Thoracic aorta (tissue), 2 donors: ENCODE results near the gene BAG3. TPM values are rescaled to one million over a fixed set of nuclear protein-coding genes. Genes with fewer than 3 reads are reported as not detected.

Experiments used
- ATAC-seq: fragments of 150-250 bp; one replicate; pipeline ENCODE4 v1.8.0; 2017; ENCODE audit warnings: low read depth; ENCODE audit not compliant: insufficient number of reproducible peaks, low FRiP score
- DNase-seq: peaks from one replicate; pipeline ENCODE4 v3.0.0-alpha.2; 2020; ENCODE audit warnings: low spot score
- H3K27ac ChIP-seq, 2 donors: fragments of 200-600 bp; sonication (generic); 1 replicate in 1 of 2; 2 replicates in 1 of 2; pipeline ENCODE4 v1.5.1; 2016; ENCODE audit warnings: mild to moderate bottlenecking in 2 of 2, moderate library complexity in 2 of 2
- H3K27me3 ChIP-seq: fragments of 200-600 bp; sonication (generic); replicated peaks from 2 replicates; pipeline ENCODE4 v1.6.0; 2016; ENCODE audit warnings: mild to moderate bottlenecking; ENCODE audit not compliant: insufficient read depth
- H3K36me3 ChIP-seq: fragments of 200-600 bp; sonication (generic); one replicate; pipeline ENCODE4 v1.5.1; 2016
- H3K4me1 ChIP-seq, 2 donors: fragments of 200-600 bp; sonication (generic); 1 replicate in 1 of 2; 2 replicates in 1 of 2; pipeline versions ENCODE4 v1.5.1 to v1.6.0; 2016; ENCODE audit warnings: low read depth in 2 of 2, mild to moderate bottlenecking in 1 of 2; ENCODE audit not compliant: control insufficient read depth in 1 of 2
- H3K4me3 ChIP-seq: fragments of 200-600 bp; sonication (generic); 2 replicates; pipeline ENCODE4 v1.5.1; 2016; ENCODE audit warnings: mild to moderate bottlenecking
- H3K9me3 ChIP-seq: fragments of 200-600 bp; sonication (generic); 2 replicates; pipeline ENCODE4 v1.5.1; 2016
- total RNA-seq, 2 donors: library from RNA; depleted of rRNA; stranded (reverse); fragments of >200 nt; gene quantifications; one replicate each; pipeline versions ENCODE4 v1.1.0 to v1.2.3, GENCODE V29; 2016
- TF ChIP-seq, protein P1 (sequence below): fragments of 200-600 bp; sonication (generic); IDR thresholded peaks from one replicate; pipeline ENCODE4 v1.5.1; 2019; ENCODE audit warnings: antibody characterized with exemption

BAG3 gene
- total RNA-seq, 2 donors from 2014 or later, result 48.9 to 87.6 TPM

GRCh38 chr10:119644994-119645393 is 6.2 kb upstream of the BAG3 start:
- no peak for ATAC-seq
- Histone ChIP-seq H3K4me3 (no peak overlapping the region), H3K4me1 (no peaks in the 10 kb centered on the region), H3K27ac (no peak overlapping the region), H3K36me3 (no peaks in the 10 kb centered on the region), H3K9me3 (peaks cover 12% of the 10 kb centered on the region), H3K27me3 (no peaks in the 10 kb centered on the region)
- DNase-seq, result no peak
- TF ChIP-seq, protein P1, sequence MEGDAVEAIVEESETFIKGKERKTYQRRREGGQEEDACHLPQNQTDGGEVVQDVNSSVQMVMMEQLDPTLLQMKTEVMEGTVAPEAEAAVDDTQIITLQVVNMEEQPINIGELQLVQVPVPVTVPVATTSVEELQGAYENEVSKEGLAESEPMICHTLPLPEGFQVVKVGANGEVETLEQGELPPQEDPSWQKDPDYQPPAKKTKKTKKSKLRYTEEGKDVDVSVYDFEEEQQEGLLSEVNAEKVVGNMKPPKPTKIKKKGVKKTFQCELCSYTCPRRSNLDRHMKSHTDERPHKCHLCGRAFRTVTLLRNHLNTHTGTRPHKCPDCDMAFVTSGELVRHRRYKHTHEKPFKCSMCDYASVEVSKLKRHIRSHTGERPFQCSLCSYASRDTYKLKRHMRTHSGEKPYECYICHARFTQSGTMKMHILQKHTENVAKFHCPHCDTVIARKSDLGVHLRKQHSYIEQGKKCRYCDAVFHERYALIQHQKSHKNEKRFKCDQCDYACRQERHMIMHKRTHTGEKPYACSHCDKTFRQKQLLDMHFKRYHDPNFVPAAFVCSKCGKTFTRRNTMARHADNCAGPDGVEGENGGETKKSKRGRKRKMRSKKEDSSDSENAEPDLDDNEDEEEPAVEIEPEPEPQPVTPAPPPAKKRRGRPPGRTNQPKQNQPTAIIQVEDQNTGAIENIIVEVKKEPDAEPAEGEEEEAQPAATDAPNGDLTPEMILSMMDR, result no peak

- H3K9me3 ChIP-seq, result peaks cover 3% of the 10 kb centered on the region
- TF ChIP-seq, protein P1, result no peak
- no peak overlapping the region for H3K4me3 ChIP-seq
- peaks cover 20 to 21% of the 10 kb centered on the region in 2 donors for H3K4me1 ChIP-seq
- no peaks in the 10 kb centered on the region for H3K27me3 ChIP-seq
- H3K27ac ChIP-seq, result peak overlapping the region in 1 of 2 donors; percentile 99
- no peaks in the 10 kb centered on the region for H3K36me3 ChIP-seq
- no peak for DNase-seq
- ATAC-seq, result no peak
Measured at GRCh38 chr10:119650062-119650461, 1.1 kb upstream of the BAG3 start.

GRCh38 chr10:119651514-119652360 is 557 bp downstream of the BAG3 start:
- Histone ChIP-seq H3K9me3 (no peaks in the 10 kb centered on the region), H3K36me3 (no peaks in the 10 kb centered on the region), H3K4me1 (peaks cover 25 to 38% of the 10 kb centered on the region in 2 donors), H3K27me3 (no peaks in the 10 kb centered on the region), H3K4me3 (peak overlapping the region; percentile 92), H3K27ac (peak overlapping the region; percentile 99)
- DNase-seq, result no peak
- ATAC-seq, result peak; percentile 8
- TF ChIP-seq, protein P1, result no peak

DNA sequence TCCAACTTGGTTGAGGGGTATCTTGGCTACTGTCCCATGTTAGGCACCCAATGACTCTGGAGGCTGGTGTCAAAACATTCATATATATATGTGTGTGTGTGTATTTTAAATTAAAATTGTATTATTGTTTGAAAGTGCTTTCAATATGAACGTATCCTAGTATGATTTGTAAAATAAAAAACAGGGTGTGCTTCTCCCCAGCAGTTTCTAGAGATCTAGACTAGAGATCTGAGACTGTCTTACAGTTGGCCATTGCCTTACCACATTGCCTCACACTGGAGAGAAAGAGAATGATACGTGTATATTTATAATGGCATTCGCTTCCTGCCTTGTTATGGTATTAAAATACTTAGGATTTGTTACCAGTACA is 1.2 kb downstream of the BAG3 start:
- Histone ChIP-seq H3K9me3 (no peaks in the 10 kb centered on the region), H3K4me3 (peak overlapping the region; percentile 92), H3K27ac (peak overlapping the region; percentile 99), H3K4me1 (peaks cover 28 to 44% of the 10 kb centered on the region in 2 donors), H3K27me3 (no peaks in the 10 kb centered on the region), H3K36me3 (no peaks in the 10 kb centered on the region)
- ATAC-seq (no peak), DNase-seq (no peak)
- TF ChIP-seq, protein P1, result no peak

- Histone ChIP-seq H3K9me3 (no peaks in the 10 kb centered on the region), H3K4me3 (peak overlapping the region; percentile 92), H3K27ac (peak overlapping the region; percentile 1 to 99), H3K27me3 (no peaks in the 10 kb centered on the region), H3K36me3 (no peaks in the 10 kb centered on the region), H3K4me1 (peaks cover 34 to 52% of the 10 kb centered on the region in 2 donors)
- no peak for ATAC-seq
- no peak for DNase-seq
- TF ChIP-seq, protein P1, result no peak
Measured at GRCh38 chr10:119653209-119653608, 2.0 kb downstream of the BAG3 start.
